Choroid plexus epithelial cell (primary cell): ENCODE results near the gene EIF4E1B.

Experiments used
- DNase-seq: peaks from one replicate; pipeline ENCODE4 v3.0.0-alpha.2; 2010; ENCODE audit warnings: low read depth
- H3K4me3 ChIP-seq: 2 replicates; pipeline ENCODE4 v1.5.1; 2011; ENCODE audit warnings: low read depth, mild to moderate bottlenecking, control low read depth, low read length, moderate library complexity
- CTCF ChIP-seq: conservative IDR thresholded peaks from 2 replicates; pipeline ENCODE4 v1.5.1; 2011; ENCODE audit warnings: low read depth, mild to moderate bottlenecking, control low read depth, inconsistent platforms, low read length, moderate library complexity

EIF4E1B gene

DNA sequence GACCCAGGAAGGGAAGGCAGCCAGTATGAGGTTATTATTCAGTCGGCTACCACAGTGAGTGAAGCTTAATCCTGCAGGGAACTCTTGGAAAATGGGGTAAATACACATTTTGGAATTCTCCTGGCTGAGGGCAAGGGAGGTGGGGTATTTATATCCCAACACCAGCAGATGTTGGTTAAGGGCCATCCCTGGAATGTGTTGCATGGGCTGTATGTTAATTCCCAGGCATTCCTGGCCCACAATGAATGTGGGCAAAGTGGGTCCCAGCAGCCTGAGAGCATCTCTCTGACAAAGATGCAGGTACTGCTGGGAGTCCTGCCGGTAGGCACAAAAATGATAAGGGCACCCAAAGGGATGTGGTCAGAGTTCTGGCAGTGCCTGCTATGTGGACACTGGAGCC, 17.6 kb upstream of the EIF4E1B start:
- H3K4me3 ChIP-seq = no peak overlapping the region
- no peak for TF ChIP-seq CTCF
- no peak for DNase-seq

- DNase-seq = peak; percentile 68
- TF ChIP-seq CTCF = no peak
- no peak overlapping the region for H3K4me3 ChIP-seq
These were observed 15.5 kb upstream of the EIF4E1B start for GRCh38 chr5:176614805-176615478.

DNA sequence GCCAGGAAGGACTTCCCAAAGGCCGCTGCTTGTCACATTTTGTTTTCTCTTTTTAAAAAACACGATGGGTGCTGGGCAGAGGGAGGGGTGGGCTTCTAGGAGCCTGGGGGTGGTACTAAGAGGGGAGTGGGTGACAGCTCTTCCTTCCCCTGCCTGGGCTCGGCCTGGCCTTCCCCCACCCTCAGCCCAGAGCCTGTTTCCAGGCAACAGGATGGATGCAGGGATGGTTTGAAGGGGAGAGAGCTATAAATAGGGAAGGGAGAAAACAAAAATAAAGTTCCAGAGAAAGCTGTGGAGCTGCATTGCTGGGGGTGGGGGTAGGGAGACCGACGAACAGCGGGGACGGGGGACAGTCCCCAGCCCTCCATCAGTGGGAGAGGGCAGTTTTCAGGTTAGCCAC, 14.0 kb upstream of the EIF4E1B start:
- no peak for DNase-seq
- no peak overlapping the region for H3K4me3 ChIP-seq
- no peak for TF ChIP-seq CTCF

GRCh38 chr5:176618783-176619182, 11.7 kb upstream of the EIF4E1B start:
- TF ChIP-seq CTCF = no peak
- DNase-seq = no peak
- H3K4me3 ChIP-seq = no peak overlapping the region

GRCh38 chr5:176619203-176619568, 11.3 kb upstream of the EIF4E1B start:
- H3K4me3 ChIP-seq = no peak overlapping the region
- TF ChIP-seq CTCF = peak; percentile 64
- DNase-seq = peak; percentile 92

DNA sequence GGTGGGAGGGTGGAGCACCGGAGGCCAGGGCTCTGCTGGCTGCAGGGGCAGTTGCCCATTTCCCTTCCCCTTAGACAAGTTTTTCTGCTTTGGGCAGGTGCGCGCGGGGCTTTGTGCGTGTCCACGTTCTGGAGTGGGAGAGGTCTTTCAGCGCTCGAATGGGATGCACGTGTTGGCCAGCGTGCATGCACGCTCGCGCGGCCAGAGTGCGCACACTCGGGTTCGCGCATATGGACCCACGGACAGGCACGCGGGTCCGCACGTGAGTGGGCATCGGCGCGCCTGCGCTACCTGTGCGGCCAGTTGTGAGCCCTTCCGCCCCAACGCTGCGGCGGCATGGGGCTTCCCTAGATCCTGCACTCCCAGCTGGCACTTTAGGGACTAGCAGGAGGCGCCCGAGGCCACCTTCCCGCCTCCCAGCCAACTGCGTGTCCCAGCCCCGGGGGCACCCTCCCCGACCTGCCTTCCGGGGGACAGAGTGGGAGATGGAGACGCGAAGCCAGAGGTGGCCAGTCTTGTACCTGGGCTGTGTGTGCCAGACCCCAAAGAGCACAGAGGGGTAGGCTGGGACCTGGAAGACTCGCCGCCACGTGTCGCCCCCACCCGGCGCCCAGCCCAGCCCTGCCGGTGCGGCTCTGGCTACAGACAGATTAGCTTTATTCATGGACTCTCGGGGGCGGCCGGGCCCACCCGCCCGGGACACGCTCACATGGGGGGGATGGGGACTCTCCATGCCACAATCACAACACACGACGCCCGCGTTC, 10.7 kb upstream of the EIF4E1B start:
- no peak for DNase-seq
- no peak overlapping the region for H3K4me3 ChIP-seq

More for the DNA sequence above, 10.7 kb upstream of the EIF4E1B start:
- TF ChIP-seq CTCF = no peak
